ENCODE measurements around the gene MICA.
A peak's percentile ranks its signal among the peaks of the same experiment; 100 is the strongest.
"Not testable (repeated sequence)": the region's sequence is repeated elsewhere in the genome, so short reads cannot be mapped to it uniquely, and the experiment has no call there.

MICA gene

GRCh38 chr6:31414148-31414770 lies 10.9 kb downstream of the MICA start:
- DNase-seq: not testable (repeated sequence)

DNA sequence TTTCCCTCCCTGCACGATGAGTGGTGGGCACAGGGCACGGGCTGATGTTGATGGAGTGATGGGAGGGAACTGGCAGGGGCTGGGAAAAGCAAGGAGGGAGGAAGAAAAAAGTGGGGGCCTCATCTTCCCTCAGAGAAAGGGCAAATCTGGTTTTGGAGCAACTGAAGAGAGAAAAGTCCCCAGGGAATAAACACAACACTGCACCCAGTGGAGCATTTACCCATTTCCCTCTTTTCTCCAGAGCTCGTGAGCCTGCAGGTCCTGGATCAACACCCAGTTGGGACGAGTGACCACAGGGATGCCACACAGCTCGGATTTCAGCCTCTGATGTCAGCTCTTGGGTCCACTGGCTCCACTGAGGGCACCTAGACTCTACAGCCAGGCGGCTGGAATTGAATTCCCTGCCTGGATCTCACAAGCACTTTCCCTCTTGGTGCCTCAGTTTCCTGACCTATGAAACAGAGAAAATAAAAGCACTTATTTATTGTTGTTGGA lies 11.4 kb downstream of the MICA start:
- no peak for DNase-seq

- no peak for DNase-seq
Measured at GRCh38 chr6:31416394-31417014, 13.1 kb downstream of the MICA start.

GRCh38 chr6:31418251-31418650 lies 14.9 kb downstream of the MICA start:
- no peak for DNase-seq

GRCh38 chr6:31419842-31420241 lies 16.4 kb downstream of the MICA start:
- DNase-seq: no peak

GRCh38 chr6:31420546-31420945 lies 17.2 kb downstream of the MICA start:
- no peak for DNase-seq

- DNase-seq: no peak
Measured at GRCh38 chr6:31422587-31422986, 19.2 kb downstream of the MICA start.

DNA sequence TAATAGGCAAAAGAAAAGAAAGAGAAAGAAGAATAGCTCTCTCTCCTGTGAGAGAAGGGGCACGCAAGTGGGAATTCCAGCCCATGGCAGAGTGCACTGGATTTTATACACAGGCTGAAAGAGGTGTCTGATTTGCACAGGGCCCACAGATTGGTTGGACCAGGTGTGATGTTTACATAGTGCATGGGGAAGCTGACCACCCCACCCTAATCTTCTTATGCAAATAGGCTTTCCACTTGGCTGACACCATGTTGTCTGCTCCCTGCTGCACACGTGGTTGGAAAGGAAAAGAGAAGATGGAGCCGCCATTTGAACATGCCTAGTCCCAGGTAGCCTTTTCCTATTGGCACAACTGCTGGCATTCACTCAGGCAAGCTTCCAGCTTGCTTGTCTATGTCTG lies 20.2 kb downstream of the MICA start:
- no peak for DNase-seq

DNA sequence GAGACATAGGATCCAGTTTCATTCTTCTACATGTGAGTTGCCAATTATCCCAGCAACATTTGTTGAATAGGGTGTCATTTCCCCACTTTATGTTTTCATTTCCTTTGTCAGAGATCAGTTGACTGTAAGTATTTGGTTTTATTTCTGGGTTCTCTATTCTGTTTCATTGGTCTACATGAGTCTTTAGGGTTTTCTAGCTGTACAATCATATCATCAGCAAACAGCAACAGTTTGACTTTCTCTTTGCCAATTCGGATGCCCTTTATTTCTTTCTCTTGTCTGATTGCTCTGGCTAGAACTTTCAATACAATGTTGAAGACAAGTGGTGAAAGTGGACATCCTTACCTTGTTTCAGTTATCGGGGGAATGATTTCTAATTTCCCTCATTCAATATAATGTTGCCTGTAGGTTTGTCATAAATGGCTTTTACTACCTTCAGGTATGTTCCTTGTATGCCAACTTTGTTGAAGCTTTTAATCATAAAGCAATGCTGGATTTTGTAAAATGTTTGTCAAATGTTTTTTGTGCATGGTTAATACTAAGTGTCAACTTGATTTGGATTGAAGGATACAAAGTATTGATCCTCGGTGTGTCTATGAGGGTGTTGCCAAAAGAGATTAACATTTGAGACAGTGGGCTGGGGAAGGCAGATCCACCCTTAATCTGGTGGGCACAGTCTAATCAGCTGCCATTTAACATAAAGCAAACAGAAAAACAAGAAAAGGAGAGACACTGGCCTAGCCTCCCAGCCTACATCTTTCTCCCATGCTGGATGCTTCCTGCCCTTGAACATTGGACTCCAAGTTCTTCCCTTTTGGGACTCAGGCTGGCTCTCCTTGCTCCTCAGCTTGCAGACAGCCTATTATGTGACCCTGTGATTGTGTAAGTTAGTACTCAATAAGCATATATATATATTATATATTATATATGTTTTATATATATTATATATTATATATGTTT lies 23.3 kb downstream of the MICA start:
- DNase-seq: no peak

- DNase-seq: no peak
Measured at GRCh38 chr6:31430449-31430848, 27.1 kb downstream of the MICA start.

- DNase-seq: not testable (repeated sequence)
Measured at GRCh38 chr6:31435051-31435450, 31.7 kb downstream of the MICA start.

DNA sequence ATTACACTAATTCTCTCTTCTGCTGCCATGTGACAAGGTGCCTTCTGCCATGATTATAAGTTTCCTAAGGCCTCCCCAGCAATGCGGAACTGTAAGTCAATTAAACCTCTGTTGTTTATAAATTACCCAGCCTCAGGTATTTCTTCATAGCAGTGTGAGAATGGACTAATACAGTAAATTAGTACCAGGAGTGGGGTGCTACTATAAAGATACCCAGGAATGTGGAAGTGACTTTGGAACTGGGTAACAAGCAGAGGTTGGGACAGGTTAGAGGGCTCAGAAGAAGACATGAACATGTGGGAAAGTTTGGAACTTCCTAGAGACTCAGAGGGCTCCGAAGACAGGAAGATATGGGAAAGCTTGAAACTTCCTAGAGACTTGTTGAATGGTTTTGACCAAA lies 34.8 kb downstream of the MICA start:
- DNase-seq: no peak

GRCh38 chr6:31438677-31439076 lies 35.3 kb downstream of the MICA start:
- DNase-seq: no peak

- peak; percentile 89 for DNase-seq
Measured at GRCh38 chr6:31441365-31442267, 38.2 kb downstream of the MICA start.

GRCh38 chr6:31446481-31446880 lies 43.1 kb downstream of the MICA start:
- DNase-seq: no peak

GRCh38 chr6:31446999-31447789 lies 43.8 kb downstream of the MICA start:
- not testable (repeated sequence) for DNase-seq

GRCh38 chr6:31450751-31451150 lies 47.4 kb downstream of the MICA start:
- no peak for DNase-seq

DNA sequence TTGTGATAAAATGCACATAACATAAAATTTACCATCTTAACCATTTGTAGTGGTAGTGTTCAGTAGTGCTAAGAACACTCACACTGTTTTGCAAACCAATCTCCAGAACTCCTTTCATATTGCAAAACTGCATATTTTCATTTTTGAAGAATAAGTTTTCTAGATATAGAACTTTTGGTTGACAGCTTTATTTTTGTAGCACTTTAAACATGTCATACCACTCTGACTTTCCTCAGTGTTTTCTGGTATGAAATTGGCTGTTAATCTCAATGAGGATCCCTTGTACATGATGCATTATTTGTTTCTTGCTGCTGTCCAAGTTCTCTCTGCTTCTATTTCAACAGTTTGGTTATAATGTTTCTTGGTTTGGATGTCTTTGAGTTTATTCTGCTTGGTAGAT lies 49.5 kb downstream of the MICA start:
- no peak for DNase-seq

DNA sequence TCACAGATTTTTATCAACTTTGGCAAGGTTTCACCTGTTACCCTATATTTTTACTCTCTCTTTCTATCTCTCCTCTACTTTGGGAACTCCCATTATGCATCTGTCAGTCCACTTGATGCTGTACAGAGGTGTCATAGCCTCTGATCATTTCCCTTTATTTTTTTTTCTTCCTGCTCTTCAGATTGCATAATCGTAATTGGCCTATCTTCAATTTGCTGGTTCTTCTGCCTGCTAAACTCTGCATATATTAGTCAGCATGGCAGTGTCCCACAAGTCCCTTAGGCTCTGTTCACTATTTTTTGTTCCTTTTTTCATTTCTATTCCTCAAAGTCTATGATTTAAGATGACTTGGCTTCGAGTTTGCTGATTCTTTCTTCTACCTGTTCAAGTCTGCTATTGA lies 49.9 kb downstream of the MICA start:
- no peak for DNase-seq

DNA sequence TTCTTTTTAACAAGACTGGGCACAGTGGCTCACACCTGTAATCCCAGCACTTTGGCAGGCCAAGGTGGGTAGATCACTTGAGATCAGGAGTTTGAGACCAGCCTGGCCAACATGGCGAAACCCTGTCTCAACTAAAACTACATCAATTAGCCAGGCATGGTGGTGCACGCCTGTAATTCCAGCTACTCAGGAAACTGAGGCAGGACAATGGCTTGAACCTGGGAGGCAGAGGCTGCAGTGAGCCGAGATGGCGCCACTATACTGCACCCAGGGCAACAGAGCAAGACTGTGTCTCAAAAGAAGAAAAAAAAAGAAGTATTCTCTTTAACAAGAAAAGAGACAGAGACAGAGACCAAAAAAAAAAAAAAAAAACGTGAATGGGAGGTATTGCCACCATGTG lies 56.5 kb downstream of the MICA start:
- not testable (repeated sequence) for DNase-seq

GRCh38 chr6:31460361-31461025 lies 57.1 kb downstream of the MICA start:
- DNase-seq: no peak
